ENCODE results near the gene BMP6. TPM values are rescaled to one million over a fixed set of nuclear protein-coding genes. Genes with fewer than 3 reads are reported as not detected.

Gene BMP6
- total and polyA plus RNA-seq, 2 experiments from 2014 or later, result 0.84 to 2.8 TPM

DNA sequence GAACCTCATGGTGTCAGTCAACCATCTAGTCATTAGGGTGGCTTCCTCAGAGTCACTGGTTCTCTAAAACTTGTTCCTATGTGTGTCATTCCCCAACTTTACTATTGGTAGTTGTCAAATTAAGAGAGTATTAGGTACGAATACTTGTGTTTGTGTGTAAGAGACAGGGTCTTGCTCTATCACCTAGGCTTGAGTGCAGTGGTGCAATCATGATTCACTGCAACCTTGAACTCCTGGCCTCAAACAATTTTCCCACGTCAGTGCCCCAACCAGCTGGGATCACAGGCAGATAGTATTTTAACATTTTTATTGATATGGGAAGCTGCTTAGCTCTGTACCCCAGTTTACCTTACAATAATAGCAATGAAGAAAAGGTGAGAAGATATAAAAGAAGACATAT is 50.6 kb downstream of the BMP6 start (continued):
- TF ChIP-seq, protein P1, sequence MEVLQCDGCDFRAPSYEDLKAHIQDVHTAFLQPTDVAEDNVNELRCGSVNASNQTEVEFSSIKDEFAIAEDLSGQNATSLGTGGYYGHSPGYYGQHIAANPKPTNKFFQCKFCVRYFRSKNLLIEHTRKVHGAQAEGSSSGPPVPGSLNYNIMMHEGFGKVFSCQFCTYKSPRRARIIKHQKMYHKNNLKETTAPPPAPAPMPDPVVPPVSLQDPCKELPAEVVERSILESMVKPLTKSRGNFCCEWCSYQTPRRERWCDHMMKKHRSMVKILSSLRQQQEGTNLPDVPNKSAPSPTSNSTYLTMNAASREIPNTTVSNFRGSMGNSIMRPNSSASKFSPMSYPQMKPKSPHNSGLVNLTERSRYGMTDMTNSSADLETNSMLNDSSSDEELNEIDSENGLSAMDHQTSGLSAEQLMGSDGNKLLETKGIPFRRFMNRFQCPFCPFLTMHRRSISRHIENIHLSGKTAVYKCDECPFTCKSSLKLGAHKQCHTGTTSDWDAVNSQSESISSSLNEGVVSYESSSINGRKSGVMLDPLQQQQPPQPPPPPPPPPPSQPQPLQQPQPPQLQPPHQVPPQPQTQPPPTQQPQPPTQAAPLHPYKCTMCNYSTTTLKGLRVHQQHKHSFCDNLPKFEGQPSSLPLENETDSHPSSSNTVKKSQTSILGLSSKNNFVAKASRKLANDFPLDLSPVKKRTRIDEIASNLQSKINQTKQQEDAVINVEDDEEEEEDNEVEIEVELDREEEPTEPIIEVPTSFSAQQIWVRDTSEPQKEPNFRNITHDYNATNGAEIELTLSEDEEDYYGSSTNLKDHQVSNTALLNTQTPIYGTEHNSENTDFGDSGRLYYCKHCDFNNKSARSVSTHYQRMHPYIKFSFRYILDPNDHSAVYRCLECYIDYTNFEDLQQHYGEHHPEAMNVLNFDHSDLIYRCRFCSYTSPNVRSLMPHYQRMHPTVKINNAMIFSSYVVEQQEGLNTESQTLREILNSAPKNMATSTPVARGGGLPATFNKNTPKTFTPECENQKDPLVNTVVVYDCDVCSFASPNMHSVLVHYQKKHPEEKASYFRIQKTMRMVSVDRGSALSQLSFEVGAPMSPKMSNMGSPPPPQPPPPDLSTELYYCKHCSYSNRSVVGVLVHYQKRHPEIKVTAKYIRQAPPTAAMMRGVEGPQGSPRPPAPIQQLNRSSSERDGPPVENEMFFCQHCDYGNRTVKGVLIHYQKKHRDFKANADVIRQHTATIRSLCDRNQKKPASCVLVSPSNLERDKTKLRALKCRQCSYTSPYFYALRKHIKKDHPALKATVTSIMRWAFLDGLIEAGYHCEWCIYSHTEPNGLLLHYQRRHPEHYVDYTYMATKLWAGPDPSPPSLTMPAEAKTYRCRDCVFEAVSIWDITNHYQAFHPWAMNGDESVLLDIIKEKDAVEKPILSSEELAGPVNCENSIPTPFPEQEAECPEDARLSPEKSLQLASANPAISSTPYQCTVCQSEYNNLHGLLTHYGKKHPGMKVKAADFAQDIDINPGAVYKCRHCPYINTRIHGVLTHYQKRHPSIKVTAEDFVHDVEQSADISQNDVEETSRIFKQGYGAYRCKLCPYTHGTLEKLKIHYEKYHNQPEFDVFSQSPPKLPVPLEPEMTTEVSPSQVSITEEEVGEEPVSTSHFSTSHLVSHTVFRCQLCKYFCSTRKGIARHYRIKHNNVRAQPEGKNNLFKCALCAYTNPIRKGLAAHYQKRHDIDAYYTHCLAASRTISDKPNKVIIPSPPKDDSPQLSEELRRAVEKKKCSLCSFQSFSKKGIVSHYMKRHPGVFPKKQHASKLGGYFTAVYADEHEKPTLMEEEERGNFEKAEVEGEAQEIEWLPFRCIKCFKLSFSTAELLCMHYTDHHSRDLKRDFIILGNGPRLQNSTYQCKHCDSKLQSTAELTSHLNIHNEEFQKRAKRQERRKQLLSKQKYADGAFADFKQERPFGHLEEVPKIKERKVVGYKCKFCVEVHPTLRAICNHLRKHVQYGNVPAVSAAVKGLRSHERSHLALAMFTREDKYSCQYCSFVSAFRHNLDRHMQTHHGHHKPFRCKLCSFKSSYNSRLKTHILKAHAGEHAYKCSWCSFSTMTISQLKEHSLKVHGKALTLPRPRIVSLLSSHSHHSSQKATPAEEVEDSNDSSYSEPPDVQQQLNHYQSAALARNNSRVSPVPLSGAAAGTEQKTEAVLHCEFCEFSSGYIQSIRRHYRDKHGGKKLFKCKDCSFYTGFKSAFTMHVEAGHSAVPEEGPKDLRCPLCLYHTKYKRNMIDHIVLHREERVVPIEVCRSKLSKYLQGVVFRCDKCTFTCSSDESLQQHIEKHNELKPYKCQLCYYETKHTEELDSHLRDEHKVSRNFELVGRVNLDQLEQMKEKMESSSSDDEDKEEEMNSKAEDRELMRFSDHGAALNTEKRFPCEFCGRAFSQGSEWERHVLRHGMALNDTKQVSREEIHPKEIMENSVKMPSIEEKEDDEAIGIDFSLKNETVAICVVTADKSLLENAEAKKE (CRISPR knock-in tag; IDR thresholded peaks at IDR 0.05), result no peak
- TF ChIP-seq POLR2AphosphoS5 (IDR thresholded peaks at IDR 0.05; ENCODE audit: low read depth), result no peak
- no peak for TF ChIP-seq CREB1 (CRISPR knock-in tag; IDR thresholded peaks at IDR 0.05; ENCODE audit: low read depth)
- no peak for TF ChIP-seq STAT1 (IDR thresholded peaks at IDR 0.05; ENCODE audit: unreplicated experiment)
- TF ChIP-seq EZH2 (IDR thresholded peaks at IDR 0.05; ENCODE audit: low read depth, unreplicated experiment), result no peak
- TF ChIP-seq, protein P2, sequence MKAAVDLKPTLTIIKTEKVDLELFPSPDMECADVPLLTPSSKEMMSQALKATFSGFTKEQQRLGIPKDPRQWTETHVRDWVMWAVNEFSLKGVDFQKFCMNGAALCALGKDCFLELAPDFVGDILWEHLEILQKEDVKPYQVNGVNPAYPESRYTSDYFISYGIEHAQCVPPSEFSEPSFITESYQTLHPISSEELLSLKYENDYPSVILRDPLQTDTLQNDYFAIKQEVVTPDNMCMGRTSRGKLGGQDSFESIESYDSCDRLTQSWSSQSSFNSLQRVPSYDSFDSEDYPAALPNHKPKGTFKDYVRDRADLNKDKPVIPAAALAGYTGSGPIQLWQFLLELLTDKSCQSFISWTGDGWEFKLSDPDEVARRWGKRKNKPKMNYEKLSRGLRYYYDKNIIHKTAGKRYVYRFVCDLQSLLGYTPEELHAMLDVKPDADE (IDR thresholded peaks at IDR 0.05), result no peak

DNA sequence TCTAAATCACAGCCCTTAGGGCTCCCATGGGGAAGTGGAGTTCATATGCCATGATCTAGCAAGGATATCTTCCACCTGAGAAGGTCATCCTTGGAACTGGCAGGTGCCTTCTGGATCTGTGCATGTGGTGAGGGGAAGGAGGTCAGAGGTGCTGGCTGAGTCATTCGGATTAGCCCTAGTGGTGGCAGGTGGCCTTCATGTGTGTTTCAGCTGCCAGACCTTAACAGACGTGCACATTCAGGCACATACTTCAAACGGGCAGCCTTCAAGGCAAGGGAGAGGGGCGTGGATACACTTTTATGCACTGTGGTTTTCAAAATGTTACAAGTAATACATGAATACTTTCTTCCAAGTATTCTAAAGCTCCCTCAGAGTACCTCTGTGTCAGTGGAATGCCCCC is 51.2 kb downstream of the BMP6 start:
- H3K27ac ChIP-seq (ENCODE audit: low read depth), result no peak overlapping the region
- DNase-seq (ENCODE audit: low spot score) (no peak), ATAC-seq (no peak)
- H3K4me3 ChIP-seq, result no peak overlapping the region
- H2AFZ ChIP-seq, result no peak overlapping the region
- no peaks in the 10 kb centered on the region for H3K4me1 ChIP-seq (ENCODE audit: insufficient read depth)
- Mint-ChIP-seq H3K9me3 (no peaks in the 10 kb centered on the region), H3K36me3 (ENCODE audit: low read depth) (no peaks in the 10 kb centered on the region), H3K4me3 (no peak overlapping the region), H3K4me1 (peaks cover 5% of the 10 kb centered on the region; the same call in 2 of the 3 replicates), H3K27ac (no peak overlapping the region), H3K27me3 (ENCODE audit: insufficient read depth, low read depth, poor library complexity) (no peaks in the 10 kb centered on the region)
- no peaks in the 10 kb centered on the region for H4K20me1 ChIP-seq (replicated peaks; ENCODE audit: insufficient read depth)
- H3K4me2 ChIP-seq, result no peak overlapping the region
- no peaks in the 10 kb centered on the region for H3K27me3 ChIP-seq (ENCODE audit: insufficient read depth)
- H3K9me2 ChIP-seq (ENCODE audit: insufficient read depth), result 0 out of 2 replicates have a peak, but pooled peaks cover 3% of the 10 kb centered on the region
- no peaks in the 10 kb centered on the region for H3F3A ChIP-seq (replicated peaks; ENCODE audit: low read depth)
- no peaks in the 10 kb centered on the region for H3K79me2 ChIP-seq (replicated peaks; ENCODE audit: insufficient read depth)
- no peaks in the 10 kb centered on the region for H3K36me3 ChIP-seq (ENCODE audit: insufficient read depth)
- no peak for TF ChIP-seq ZNF114 (CRISPR knock-in tag; IDR thresholded peaks at IDR 0.05)
- no peak for TF ChIP-seq POLR2AphosphoS5 (IDR thresholded peaks at IDR 0.05; ENCODE audit: low read depth)
- TF ChIP-seq JUNB (IDR thresholded peaks at IDR 0.05; ENCODE audit: unreplicated experiment), result no peak
- no peak for TF ChIP-seq EZH2 (IDR thresholded peaks at IDR 0.05; ENCODE audit: low read depth, unreplicated experiment)
- TF ChIP-seq, protein P3, sequence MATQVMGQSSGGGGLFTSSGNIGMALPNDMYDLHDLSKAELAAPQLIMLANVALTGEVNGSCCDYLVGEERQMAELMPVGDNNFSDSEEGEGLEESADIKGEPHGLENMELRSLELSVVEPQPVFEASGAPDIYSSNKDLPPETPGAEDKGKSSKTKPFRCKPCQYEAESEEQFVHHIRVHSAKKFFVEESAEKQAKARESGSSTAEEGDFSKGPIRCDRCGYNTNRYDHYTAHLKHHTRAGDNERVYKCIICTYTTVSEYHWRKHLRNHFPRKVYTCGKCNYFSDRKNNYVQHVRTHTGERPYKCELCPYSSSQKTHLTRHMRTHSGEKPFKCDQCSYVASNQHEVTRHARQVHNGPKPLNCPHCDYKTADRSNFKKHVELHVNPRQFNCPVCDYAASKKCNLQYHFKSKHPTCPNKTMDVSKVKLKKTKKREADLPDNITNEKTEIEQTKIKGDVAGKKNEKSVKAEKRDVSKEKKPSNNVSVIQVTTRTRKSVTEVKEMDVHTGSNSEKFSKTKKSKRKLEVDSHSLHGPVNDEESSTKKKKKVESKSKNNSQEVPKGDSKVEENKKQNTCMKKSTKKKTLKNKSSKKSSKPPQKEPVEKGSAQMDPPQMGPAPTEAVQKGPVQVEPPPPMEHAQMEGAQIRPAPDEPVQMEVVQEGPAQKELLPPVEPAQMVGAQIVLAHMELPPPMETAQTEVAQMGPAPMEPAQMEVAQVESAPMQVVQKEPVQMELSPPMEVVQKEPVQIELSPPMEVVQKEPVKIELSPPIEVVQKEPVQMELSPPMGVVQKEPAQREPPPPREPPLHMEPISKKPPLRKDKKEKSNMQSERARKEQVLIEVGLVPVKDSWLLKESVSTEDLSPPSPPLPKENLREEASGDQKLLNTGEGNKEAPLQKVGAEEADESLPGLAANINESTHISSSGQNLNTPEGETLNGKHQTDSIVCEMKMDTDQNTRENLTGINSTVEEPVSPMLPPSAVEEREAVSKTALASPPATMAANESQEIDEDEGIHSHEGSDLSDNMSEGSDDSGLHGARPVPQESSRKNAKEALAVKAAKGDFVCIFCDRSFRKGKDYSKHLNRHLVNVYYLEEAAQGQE (IDR thresholded peaks at IDR 0.05; ENCODE audit: unreplicated experiment), result no peak
- no peak for TF ChIP-seq ZNF331 (CRISPR knock-in tag; IDR thresholded peaks at IDR 0.05; ENCODE audit: low read depth)
- TF ChIP-seq NANOG (IDR thresholded peaks at IDR 0.05; ENCODE audit: borderline replicate concordance), result no peak
- TF ChIP-seq STAT1 (IDR thresholded peaks at IDR 0.05; ENCODE audit: unreplicated experiment), result no peak
- TF ChIP-seq EZH2phosphoT487 (IDR thresholded peaks at IDR 0.05; ENCODE audit: unreplicated experiment), result no peak
